ENCODE results near the gene INPP5E. TPM values are rescaled to one million over a fixed set of nuclear protein-coding genes. Genes with fewer than 3 reads are reported as not detected.
A peak's percentile ranks its signal among the peaks of the same experiment; 100 is the strongest.
"Not testable (repeated sequence)": the region's sequence is repeated elsewhere in the genome, so short reads cannot be mapped to it uniquely, and the experiment has no call there.

Gene INPP5E
- total RNA-seq, 1 donor from 2014 or later = 14.2 TPM

DNA sequence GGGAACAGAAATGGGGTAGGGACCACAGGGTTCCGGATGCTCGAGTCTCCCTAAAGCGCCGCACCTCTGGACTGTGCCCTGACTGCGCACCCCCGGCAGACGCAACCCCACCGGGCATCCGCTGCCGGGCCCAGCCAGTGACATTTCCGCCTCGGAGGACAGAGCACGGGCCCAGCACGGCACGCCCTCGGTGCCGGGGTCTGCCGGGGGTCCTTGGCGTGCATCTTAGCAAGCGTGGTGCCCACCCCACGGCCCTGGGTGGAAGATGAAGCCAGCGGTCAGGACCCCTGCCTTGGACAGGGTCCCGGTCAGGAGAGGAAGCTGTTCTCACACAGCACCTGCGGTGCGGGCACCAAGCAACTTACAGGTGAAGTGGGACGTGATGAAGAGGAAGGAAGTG lies 7.1 kb downstream of the INPP5E start:
- intact Hi-C loops (cut with DNase I) = no loop called here

DNA sequence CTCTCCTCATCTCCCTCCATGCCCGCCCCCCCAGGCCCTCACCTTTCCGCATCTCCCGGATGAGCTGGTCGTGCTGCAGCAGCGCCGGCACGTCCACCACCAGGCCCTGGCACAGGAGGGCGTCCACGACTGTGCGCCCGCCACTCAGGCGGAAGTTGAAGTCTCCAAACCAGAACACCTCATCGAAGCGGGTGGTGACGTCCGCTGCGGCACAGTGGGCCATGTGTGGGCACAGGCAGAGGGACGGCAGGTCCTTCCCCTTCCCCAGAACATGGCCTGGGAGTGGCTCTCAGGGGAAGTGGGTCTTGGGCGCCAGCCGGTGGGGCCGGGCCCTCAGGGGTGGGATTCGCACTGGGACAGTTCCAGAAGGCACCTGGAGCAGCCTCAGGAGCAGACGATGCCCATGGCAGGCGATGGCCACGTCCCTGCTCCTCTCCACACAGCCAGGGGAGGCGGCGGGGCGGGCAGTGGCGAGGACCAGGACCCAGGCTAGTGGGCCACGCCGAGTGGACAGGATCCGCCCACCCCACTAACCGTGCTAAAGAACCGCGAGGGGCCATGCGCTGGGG lies 7.8 kb downstream of the INPP5E start:
- intact Hi-C loops (cut with DNase I) = no loop called here
- DNase-seq (ENCODE audit: low spot score) = no peak

More for the DNA sequence above, 7.1 kb downstream of the INPP5E start:
- no peak for DNase-seq (ENCODE audit: low spot score)

DNA sequence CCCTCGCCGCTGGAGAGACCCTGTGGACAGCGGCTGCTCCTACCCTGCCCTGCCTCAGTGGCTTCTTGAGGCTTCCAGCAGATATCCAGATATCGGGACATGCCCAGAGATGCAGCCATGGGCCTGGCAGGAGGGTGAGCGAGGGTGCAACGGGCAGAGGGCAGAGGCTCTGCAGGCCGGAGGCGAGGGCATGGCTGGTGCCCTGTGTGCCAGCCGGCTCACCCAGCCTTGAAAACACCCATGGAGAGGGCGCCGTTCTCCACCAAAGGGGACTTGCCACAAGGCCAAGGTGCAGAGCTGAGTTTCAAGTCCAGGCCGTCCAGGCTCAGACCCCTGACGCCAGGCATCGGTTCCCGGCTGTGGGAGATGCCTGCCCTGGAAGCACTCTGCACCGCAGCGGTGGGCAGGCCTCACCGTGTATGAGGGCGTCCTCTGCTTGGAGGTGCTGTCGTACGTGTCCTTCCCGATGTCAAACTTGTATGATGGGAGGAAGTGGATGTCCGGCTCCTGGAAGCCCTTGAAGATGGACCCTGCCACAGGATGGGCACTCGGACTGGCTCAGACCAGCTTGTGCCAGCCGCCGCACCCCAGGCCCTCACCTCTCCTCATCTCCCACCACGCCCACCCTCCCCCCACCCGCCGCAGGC lies 8.9 kb downstream of the INPP5E start:
- intact Hi-C loops (cut with DNase I) = no loop called here
- no peak for DNase-seq (ENCODE audit: low spot score)

DNA sequence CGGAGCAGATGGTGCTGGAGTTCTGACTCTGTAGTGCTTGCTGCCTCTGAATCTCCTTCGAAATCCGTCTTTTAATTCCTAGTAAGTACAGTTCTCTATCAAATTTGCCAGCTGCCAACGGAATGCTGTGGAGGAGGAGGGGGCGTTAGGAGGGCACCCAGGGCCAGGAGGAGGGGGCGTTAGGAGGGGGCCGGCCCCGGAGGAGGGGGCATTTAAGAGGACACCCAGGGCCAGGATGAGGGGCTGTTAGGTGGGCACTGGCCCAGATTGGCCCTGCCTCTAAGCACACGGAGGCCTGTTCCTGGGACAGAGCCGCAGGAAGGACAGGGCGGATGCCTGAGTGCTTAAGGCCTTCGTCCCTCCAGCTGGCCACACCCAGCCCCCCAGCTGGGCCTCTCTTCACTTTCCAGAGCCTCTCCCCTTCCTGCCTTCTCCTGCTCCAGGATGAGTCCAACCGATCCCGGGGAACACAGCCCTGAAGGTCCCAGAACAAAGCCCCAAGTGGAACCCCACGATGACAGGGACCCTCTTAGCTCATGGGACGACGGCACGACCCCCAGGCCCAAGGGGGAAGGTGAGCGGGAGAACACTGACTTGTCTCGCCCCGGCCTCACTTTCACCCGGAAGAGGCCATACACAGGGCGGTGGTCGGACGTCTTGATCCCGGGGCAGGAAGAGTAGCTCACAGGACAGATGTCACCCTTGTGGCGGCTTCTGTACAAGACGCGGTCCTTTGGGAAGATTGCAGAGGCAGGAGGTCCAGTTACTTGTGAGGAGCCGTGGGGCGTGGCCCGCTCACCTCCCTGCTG lies 9.8 kb downstream of the INPP5E start:
- no peak for DNase-seq (ENCODE audit: low spot score)
- intact Hi-C loops (cut with DNase I) = no loop called here

DNA sequence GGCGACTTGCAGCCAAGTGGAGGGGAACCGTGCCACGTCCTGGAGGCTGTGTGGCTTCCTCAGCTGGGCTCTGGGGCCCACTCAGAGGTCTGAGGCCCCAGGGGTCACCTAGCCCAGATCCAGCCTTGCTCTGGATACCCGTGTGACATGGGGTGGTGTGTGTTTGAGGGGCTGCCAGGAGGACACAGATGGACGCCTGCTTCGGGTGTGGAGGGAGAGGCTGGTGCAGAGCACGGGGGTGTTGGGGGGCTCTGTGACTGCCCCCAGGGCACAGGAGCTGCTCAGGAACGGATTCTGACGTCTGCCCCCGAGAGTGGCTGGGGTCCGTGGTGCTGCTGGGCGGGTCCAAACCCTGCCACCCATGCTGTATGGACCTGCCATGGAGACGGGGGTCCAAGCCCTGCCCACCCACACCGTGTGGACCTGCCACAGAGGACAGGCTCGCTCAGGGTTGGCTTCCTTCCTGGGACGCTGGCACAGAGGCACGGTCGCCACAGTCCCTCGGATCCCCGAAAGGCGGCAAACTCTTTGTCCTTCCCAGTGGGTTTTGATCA lies 10.5 kb downstream of the INPP5E start:
- intact Hi-C loops (cut with DNase I) = no loop called here
- no peak for DNase-seq (ENCODE audit: low spot score)

DNA sequence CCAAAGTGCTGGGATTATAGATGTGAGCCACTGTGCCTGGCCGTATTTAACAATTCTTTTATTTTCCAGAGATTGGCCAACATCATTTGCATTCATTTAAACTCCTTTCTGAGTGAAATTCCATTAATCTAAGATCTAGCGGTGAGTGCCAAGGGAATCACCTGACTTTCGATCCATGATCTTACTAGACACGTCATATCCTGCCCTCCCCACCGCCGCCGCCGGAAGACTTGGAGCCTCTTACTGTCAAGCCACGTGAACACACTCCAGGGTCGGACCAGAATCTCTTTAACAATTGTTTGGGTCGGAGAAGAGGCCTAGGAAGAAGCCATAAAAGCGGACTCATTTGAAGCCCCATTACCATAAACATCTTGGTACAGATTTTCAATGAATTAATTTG lies 12.9 kb downstream of the INPP5E start:
- intact Hi-C loops (cut with DNase I) = no loop called here
- no peak for DNase-seq (ENCODE audit: low spot score)

DNA sequence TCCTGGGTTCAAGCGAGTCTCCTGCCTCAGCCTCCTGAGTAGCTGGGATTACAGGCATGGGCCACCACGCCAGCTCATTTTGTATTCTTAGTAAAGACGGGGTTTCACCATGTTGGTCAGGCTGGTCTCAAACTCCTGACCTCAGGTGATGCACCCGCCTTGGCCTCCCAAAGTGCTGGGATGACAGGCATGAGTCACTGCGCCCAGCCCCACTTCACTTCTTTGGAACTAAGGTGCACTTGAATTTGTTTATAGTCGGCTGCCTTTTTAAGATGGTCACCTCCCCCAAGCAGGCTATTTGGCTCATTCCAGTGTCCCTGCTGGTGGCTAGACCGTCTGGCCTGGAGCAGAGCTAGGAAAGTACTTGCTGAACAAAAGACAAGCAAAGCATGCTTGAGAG lies 14.3 kb downstream of the INPP5E start:
- intact Hi-C loops (cut with DNase I); DNase-seq (ENCODE audit: low spot score): not testable (repeated sequence)

DNA sequence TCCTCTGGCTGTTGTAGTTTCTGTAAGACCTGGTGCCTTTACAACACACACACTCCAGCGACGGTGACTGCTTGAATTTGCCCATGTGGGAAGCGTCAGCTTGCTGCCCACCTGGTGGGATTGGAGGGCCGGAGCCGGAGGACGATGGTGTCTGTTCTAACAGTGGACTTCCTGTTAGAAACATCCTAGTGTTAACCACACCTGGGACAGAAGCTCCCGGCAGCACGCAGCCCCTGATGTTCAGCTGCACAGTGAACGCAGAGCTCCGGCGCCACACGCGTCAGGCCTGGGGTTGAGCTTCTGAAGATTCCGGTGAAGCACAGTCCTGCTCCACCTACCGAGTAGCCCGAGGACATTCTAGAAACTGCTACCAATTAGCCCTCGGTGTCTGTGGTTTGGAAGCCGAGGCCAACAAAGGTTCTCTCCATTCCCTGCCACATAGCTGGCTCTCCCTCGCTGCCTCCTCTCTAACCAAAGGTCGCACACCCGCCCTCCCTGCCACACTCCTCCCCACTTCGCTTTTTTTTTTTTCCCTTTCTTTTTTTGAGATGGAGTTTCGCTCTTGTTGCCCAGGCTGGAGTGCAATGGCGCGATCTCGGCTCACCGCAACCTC lies 14.8 kb downstream of the INPP5E start:
- intact Hi-C loops (cut with DNase I) = no loop called here
- DNase-seq (ENCODE audit: low spot score) = no peak

DNA sequence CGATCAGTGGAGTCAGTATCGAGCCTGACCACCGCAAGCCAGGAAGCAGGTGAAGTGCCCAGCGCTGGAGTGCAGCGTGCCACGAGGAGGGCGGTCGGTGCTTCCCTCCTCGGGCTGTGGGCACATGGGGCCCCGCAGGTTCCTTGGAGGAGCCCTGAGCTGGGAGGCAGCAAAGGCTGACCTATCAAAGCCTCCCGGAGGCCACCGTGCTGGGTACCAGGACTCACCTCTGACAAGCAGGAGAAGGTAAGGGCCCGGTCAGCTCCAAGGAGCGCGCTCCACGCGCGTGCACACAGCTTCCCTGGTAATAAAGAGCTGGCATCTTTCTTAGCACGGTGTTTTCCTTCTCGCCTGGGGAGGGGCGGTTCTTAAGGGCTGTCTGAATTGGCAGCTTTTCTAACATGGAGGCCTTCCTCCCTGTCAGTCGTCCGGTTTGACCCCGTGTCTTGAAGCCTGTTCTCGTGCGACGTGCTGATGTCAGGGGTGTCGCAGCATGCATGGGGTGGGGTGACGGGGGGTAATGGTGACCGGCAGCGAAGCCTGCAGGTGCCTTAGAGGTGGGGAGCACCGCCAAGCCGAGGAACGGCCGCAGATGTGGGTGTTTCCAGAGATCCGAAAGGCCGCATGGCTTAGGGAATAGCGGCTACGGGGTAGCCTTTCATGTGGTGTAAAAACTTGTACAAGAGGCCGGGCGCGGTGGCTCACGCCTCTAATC lies 16.1 kb downstream of the INPP5E start:
- intact Hi-C loops (cut with DNase I) = no loop called here

DNA sequence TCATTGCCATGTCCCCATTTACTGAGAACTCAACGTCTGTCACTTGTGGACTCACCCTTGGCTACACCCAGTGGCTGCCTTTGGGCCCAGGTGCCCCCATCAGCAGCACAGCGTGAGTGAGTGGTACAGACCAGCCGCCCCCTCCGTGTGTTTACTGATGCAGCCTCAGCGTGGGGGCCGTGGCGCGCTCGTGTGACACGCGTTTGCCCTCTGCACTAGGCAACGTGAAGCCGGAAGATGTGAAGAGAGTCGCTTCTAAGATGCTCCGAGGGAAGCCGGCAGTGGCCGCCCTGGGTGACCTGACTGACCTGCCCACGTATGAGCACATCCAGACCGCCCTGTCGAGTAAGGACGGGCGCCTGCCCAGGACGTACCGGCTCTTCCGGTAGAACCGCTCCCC lies 16.8 kb downstream of the INPP5E start:
- no peak for DNase-seq (ENCODE audit: low spot score)
- intact Hi-C loops (cut with DNase I) = no loop called here

More for the DNA sequence above, 16.1 kb downstream of the INPP5E start:
- DNase-seq (ENCODE audit: low spot score) = no peak

DNA sequence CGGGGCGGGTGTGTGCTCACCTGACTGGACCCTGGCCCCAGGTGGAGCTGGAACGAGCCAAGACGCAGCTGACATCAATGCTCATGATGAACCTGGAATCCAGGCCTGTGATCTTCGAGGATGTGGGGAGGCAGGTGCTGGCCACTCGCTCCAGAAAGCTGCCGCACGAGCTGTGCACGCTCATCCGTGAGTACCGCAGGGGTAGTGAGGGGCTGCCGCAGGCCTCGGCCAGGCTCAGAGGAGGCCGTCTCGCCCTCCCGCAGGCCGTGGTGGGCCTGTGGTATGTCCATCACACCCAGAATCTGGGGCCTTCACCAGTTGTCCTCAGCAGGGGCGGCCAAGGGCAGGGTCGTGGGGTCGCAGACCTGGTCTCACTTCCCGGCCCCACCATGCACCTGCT lies 17.9 kb downstream of the INPP5E start:
- intact Hi-C loops (cut with DNase I) = no loop called here
- no peak for DNase-seq (ENCODE audit: low spot score)

DNA sequence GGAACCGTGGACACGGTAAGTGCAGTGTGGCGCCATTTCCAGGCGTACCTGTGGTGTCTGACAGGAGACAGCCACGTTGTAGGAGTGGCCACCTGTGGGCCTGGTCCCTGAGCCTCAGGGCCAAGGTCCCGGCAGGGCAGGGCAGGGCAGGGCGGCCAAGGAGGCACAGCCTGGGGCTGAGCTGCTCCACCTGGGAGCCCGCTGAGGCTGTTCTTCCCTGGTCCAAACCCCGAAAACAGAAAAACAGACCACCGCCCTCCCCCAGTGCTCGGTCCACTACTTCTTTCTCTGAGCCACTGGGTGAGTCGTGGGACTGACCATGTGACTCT lies 20.6 kb downstream of the INPP5E start:
- intact Hi-C loops (cut with DNase I) = no loop called here
- DNase-seq (ENCODE audit: low spot score) = no peak

DNA sequence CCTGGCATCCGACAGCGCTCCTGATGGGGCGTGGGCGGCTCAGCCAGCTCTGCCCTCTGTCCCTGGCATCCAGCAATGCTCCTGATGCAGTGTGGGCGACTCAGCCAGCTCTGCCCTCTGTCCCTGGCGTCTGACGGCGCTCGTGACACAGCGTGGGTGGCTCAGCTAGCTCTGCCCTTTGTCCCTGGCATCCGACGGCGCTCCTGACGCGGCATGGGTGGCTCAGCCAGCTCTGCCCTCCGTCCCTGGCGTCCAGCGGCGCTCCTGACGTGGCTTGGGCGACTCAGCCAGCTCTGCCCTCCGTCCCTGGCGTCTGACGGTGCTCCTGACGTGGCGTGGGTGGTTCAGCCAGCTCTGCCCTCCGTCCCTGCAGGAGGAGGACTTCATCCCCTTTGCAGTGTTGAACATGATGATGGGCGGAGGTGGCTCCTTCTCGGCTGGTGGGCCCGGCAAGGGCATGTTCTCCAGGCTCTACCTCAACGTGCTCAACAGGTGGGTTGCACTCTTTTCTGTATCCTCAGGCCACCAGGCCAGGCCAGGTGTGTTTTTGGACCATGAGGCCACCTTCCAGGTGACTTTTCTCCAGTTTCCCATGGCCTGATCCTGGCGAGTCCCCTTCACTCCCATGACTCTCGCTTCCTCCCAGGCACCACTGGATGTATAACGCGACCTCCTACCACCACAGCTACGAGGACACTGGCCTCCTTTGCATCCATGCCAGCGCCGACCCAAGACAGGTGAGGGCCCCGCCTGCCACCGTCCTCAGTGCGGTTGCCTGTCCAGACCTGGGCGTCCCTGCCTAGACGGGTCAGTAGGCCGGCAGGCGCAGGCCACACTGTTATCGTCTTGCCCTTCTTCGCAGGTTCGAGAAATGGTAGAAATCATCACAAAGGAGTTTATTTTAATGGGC lies 21.2 kb downstream of the INPP5E start:
- intact Hi-C loops (cut with DNase I) = no loop called here
- no peak for DNase-seq (ENCODE audit: low spot score)

DNA sequence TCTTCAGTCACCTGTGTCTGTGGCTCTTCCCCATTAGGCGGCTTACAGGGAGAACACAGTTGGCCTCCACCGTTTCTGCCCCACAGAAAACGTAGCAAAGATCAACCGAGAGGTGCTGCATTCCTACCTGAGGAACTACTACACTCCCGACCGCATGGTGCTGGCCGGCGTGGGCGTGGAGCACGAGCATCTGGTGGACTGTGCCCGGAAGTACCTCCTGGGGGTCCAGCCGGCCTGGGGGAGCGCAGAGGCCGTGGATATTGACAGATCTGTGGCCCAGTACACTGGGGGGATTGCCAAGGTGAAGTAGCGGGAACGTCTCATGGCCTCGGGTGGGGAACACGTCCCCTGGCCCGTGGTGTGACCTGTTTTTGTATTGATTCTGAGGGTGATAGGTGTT lies 22.7 kb downstream of the INPP5E start:
- intact Hi-C loops (cut with DNase I) = no loop called here
- no peak for DNase-seq (ENCODE audit: low spot score)

DNA sequence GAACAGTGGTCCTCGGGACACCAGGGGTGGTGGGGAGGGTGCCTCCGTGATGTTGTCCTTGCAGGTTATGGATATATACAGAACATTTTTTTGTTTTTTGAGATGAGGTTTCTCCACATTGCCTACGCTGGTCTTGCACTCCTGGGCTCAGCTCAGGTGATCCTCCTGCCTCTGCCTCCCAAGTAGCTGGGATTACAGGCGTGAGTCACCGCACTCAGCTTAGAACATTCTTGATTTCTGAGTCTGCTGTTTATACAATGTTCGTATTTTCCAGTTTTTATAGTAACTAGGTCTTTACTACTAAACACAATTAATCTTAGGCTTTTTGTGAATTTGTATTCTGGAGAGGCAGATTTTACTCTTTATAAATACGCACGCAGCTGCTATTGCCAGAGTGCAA lies 23.2 kb downstream of the INPP5E start:
- DNase-seq (ENCODE audit: low spot score) = no peak
- intact Hi-C loops (cut with DNase I) = no loop called here

DNA sequence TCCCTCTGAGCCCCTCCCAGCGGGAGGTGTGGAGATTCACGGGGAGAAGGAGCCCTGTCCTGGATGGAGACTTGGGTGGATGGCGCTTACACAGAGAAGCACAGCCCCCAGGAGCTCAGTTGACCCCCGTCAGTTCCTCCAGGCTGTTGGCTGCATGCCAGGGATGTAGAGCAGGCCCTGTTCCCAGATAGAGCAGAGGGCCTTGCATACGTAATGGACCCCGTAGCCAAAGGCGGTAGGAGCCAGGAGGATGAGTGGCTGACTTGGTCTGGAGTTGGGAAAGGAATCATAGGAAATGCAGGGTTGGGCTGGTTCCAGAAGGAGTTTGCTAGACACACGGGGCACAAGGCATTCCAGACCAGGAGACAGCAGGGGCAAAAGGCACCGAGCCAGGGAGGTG lies 26.7 kb downstream of the INPP5E start:
- intact Hi-C loops (cut with DNase I) = no loop called here
- DNase-seq (ENCODE audit: low spot score) = no peak

DNA sequence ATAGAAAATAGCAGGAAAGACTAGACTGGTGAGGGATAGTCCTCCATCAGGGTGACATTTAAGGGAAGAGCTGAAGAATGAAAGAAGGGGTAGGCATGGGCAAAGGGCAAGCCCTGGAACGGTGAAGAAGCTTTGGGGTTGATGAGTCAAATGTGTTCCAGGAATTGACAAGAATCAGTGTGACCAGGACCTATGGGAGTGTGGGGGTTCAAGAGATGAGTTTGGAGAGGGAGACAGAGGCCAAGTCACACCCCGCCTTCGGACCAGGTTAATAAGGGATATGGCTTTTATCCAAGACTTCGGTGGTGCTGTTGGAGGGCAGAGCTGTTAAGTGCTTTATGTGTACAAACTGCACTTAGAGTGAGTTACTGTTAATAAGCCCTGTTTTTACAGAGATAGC lies 28.3 kb downstream of the INPP5E start:
- intact Hi-C loops (cut with DNase I) = loop anchor here (1.0 kb wide), 1 partner anchor 27 kb away; no protein-coding TSS in a partner anchor
- no peak for DNase-seq (ENCODE audit: low spot score)

DNA sequence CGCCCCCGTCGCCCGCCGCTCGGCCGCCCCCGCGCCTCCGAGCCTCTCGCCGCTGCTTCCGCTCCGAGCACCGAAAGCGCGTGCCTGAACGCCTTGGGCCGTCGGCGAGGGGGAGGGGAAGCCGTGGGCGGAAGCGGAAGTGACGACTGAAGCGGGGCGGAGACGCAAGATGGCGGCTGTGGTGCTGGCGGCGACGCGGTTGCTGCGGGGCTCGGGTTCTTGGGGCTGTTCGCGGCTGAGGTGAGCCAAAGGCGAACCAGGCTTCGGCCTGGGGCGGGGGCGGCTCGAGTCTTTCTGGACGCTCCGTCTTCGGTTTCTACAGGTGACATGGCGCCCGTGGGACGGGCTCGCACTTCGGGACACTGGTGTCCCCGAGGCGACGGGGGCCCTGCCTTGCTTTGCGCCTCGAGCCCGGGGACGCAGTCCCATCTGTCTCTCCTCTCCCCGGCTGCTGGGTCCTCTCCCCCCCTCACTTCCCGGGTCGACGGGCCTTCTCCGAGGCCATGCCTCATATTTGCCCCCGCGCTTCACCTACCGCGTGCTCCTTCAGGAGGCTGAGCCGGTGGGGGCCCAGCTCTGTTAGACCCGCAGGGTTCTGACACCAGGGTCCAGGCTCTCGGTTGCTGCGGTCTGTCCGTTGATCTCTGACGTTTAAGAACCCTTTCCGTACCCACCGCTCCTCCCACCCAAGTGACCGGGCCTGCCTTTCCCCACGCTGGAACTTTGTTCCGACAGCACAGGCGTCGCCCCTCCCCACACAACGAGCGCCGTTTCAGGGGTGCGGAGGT lies 29.0 kb downstream of the INPP5E start, which contains the start of the genes ENTR1 and PMPCA:
TSS of gene ENTR1 (minus strand) at position 115 of the 788 bp plus-strand sequence. CDS start 217 bp downstream, outside the sequence.
TSS of gene PMPCA (plus strand) at position 159 of the 788 bp plus-strand sequence. CDS start at position 170, 11 bp downstream.
- DNase-seq (ENCODE audit: low spot score) = peak; percentile 99
- intact Hi-C loops (cut with DNase I) = loop anchor here (1.0 kb wide), 1 partner anchor 28 kb away; no protein-coding TSS in a partner anchor

Data from cardiac septum (tissue), 1 donor.